ENCODE measurements around the gene PCDH10.

The PCDH10 gene

DNA sequence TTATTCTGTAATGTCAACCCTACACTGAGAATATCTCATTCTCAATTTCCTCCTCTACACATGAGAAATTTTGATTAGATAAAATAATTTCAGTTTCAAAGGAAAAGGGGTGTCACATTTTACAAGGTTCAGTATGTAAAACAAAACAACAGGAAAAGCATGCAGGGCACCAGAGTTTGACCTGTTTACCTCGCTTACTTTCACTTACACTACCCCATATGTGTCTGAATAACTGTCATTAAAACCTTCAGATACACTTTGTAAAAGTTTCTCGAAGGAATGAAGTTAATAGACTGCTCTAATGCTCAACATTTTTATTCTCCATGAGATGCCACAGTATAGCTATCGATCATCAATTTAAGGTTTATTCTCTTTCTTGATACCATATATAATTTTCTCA, 12.3 kb upstream of the PCDH10 start:
- no peaks in the 10 kb centered on the region for H3K9me2 ChIP-seq (replicated peaks; ENCODE audit: insufficient read depth, low read length)
- H2AFZ ChIP-seq (ENCODE audit: low read length): no peak overlapping the region
- no peaks in the 10 kb centered on the region for H3K79me2 ChIP-seq (ENCODE audit: low read length)
- TF ChIP-seq, protein P1, sequence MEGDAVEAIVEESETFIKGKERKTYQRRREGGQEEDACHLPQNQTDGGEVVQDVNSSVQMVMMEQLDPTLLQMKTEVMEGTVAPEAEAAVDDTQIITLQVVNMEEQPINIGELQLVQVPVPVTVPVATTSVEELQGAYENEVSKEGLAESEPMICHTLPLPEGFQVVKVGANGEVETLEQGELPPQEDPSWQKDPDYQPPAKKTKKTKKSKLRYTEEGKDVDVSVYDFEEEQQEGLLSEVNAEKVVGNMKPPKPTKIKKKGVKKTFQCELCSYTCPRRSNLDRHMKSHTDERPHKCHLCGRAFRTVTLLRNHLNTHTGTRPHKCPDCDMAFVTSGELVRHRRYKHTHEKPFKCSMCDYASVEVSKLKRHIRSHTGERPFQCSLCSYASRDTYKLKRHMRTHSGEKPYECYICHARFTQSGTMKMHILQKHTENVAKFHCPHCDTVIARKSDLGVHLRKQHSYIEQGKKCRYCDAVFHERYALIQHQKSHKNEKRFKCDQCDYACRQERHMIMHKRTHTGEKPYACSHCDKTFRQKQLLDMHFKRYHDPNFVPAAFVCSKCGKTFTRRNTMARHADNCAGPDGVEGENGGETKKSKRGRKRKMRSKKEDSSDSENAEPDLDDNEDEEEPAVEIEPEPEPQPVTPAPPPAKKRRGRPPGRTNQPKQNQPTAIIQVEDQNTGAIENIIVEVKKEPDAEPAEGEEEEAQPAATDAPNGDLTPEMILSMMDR (IDR thresholded peaks at IDR 0.05; ENCODE audit: low read length): no peak
- TF ChIP-seq EZH2phosphoT487 (IDR thresholded peaks at IDR 0.05; ENCODE audit: low read length) (no peak), EZH2 (optimal IDR thresholded peaks at IDR 0.05; ENCODE audit: low read depth, low read length) (no peak)
- H3K27ac ChIP-seq (ENCODE audit: low read length): no peak overlapping the region
- peak; percentile 38 for DNase-seq
- no peaks in the 10 kb centered on the region for H4K20me1 ChIP-seq (ENCODE audit: insufficient read depth, low read length)
- H3K9ac ChIP-seq (ENCODE audit: low read length): no peak overlapping the region
- no peaks in the 10 kb centered on the region for H3K9me3 ChIP-seq (replicated peaks; ENCODE audit: insufficient read depth, low read length)
- H3K4me3 ChIP-seq (ENCODE audit: low read length): no peak overlapping the region
- 0 out of 2 replicates have a peak overlapping the region, but pooled peaks have one; percentile 3 for H3K4me2 ChIP-seq (ENCODE audit: low read depth, low read length)
- H3K4me1 ChIP-seq (ENCODE audit: low read length): 0 out of 2 replicates have a peak, but pooled peaks cover 6% of the 10 kb centered on the region
- H3F3A ChIP-seq (ENCODE audit: insufficient read depth, low read length): no peaks in the 10 kb centered on the region
- no peaks in the 10 kb centered on the region for H3K27me3 ChIP-seq (replicated peaks; ENCODE audit: insufficient read depth, low read length)
- no peaks in the 10 kb centered on the region for H3K36me3 ChIP-seq (replicated peaks; ENCODE audit: insufficient read depth, low read length)

DNA sequence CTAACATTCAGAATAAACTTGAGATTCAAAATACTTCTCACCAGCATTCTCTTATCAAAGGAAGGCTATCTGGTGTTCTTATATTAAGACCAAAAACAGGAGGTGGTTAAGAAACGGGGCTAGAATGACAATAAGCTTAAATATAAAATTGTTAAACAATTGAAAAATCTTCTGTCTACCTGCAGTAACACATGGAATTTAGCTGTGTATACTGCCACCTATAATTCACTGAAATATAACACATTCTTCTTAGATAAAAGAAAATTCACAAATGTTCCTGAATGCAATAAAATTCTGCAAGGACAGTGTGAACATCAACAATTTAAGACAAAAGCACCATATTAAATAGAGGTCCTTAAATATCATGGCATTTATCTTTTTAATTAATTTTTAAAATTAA, 11.5 kb upstream of the PCDH10 start:
- Histone ChIP-seq H2AFZ (ENCODE audit: low read length) (no peak overlapping the region), H3K4me1 (ENCODE audit: low read length) (0 out of 2 replicates have a peak, but pooled peaks cover 6% of the 10 kb centered on the region), H3K9me2 (replicated peaks; ENCODE audit: insufficient read depth, low read length) (no peaks in the 10 kb centered on the region), H3K79me2 (ENCODE audit: low read length) (no peaks in the 10 kb centered on the region), H4K20me1 (ENCODE audit: insufficient read depth, low read length) (no peaks in the 10 kb centered on the region), H3K36me3 (replicated peaks; ENCODE audit: insufficient read depth, low read length) (no peaks in the 10 kb centered on the region), H3K27ac (ENCODE audit: low read length) (no peak overlapping the region), H3K9me3 (replicated peaks; ENCODE audit: insufficient read depth, low read length) (no peaks in the 10 kb centered on the region), H3K4me3 (ENCODE audit: low read length) (no peak overlapping the region), H3K9ac (ENCODE audit: low read length) (no peak overlapping the region), H3F3A (ENCODE audit: insufficient read depth, low read length) (no peaks in the 10 kb centered on the region), H3K4me2 (ENCODE audit: low read depth, low read length) (no peak overlapping the region), H3K27me3 (replicated peaks; ENCODE audit: insufficient read depth, low read length) (no peaks in the 10 kb centered on the region)
- no peak for DNase-seq
- TF ChIP-seq, protein P1 (IDR thresholded peaks at IDR 0.05; ENCODE audit: low read length): no peak
- TF ChIP-seq EZH2phosphoT487 (IDR thresholded peaks at IDR 0.05; ENCODE audit: low read length): no peak
- no peak for TF ChIP-seq EZH2 (optimal IDR thresholded peaks at IDR 0.05; ENCODE audit: low read depth, low read length)

DNA sequence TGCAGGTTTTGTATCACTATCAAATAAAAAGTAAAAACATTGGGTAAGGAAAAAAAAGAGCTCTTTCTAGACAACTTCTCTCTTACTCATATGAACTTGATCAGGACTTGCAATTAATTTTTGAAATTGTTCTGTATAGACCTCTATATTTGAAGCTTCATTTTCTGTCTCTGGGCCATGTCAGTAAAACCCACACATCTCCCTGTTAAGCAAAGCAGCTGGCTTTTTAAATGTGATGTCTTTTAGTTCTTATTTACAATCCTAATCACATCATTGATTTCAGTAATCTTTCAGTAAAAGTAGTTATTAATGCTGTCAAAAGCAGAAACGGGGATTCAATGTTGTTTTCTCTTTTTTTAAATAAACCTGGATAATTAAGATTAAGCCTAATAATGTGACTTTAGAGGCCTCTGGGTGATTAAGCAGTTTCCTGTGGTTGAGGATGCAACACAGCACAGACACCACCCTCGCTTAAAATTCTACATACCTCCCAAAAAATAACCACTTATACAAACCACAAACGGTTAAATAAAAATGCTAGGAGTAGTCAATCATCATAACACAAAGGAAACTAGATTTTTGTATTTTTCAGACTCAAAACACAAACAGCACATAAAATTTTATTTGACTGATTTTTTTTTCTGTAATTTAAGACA, 5.2 kb upstream of the PCDH10 start:
- Histone ChIP-seq H3K4me2 (ENCODE audit: low read depth, low read length) (no peak overlapping the region), H2AFZ (ENCODE audit: low read length) (no peak overlapping the region)
- no peak for DNase-seq

More for the DNA sequence above, 5.2 kb upstream of the PCDH10 start:
- Histone ChIP-seq H3K9me2 (replicated peaks; ENCODE audit: insufficient read depth, low read length) (no peaks in the 10 kb centered on the region), H3K27me3 (replicated peaks; ENCODE audit: insufficient read depth, low read length) (no peaks in the 10 kb centered on the region; the same call in 1 of the 2 replicates), H3K4me1 (ENCODE audit: low read length) (no peaks in the 10 kb centered on the region), H3K27ac (ENCODE audit: low read length) (no peak overlapping the region), H3K4me3 (ENCODE audit: low read length) (no peak overlapping the region), H3F3A (ENCODE audit: insufficient read depth, low read length) (no peaks in the 10 kb centered on the region), H3K9me3 (replicated peaks; ENCODE audit: insufficient read depth, low read length) (no peaks in the 10 kb centered on the region), H3K79me2 (ENCODE audit: low read length) (no peaks in the 10 kb centered on the region), H3K36me3 (replicated peaks; ENCODE audit: insufficient read depth, low read length) (no peaks in the 10 kb centered on the region), H4K20me1 (ENCODE audit: insufficient read depth, low read length) (no peaks in the 10 kb centered on the region), H3K9ac (ENCODE audit: low read length) (no peak overlapping the region)
- TF ChIP-seq EZH2phosphoT487 (IDR thresholded peaks at IDR 0.05; ENCODE audit: low read length): no peak
- TF ChIP-seq EZH2 (optimal IDR thresholded peaks at IDR 0.05; ENCODE audit: low read depth, low read length): no peak
- TF ChIP-seq, protein P1 (IDR thresholded peaks at IDR 0.05; ENCODE audit: low read length): no peak

Data from MM.1S (cell line).